T47D (cell line): ENCODE data around the gene USP2.
A peak's percentile ranks its signal among the peaks of the same experiment; 100 is the strongest.

ENCODE experiments used
- DNase-seq, 2 experiments: peaks; one replicate each; pipeline versions ENCODE4 v3.0.0 to v3.0.0-alpha.2; 2011 to 2012; ENCODE audit warnings: low read depth in 1 of 2, low spot score in 1 of 2
- JUND ChIP-seq: IDR thresholded peaks from 2 replicates; pipeline ENCODE4 v1.6.1; 2012; ENCODE audit warnings: low read depth
- in situ Hi-C: cut with HindIII; loops from 2 replicates; pipeline ENCODE4 v1.10.0; 2016; ENCODE audit warnings: low sequenced_read_pairs, low pct_unique_long_range_greater_than_20kb

USP2 gene

GRCh38 chr11:119381181-119381988 lies at the start of gene USP2:
TSS of gene USP2 (minus strand) at chr11:119381690. CDS start at chr11:119373480, 8,210 bp downstream.
- in situ Hi-C loops = no loop called here
- TF ChIP-seq JUND = no peak
- peak; percentile 83 to 99 for DNase-seq

- in situ Hi-C loops = no loop called here
- DNase-seq = no peak
- TF ChIP-seq JUND = no peak
Observed at GRCh38 chr11:119427279-119427678, 45.8 kb upstream of the USP2 start.

GRCh38 chr11:119426142-119426541 lies 44.7 kb upstream of the USP2 start:
- in situ Hi-C loops = no loop called here
- no peak for TF ChIP-seq JUND
- DNase-seq = no peak

- no peak for TF ChIP-seq JUND
- in situ Hi-C loops = no loop called here
- DNase-seq = no peak
Observed at GRCh38 chr11:119424775-119425174, 43.3 kb upstream of the USP2 start.

- in situ Hi-C loops = no loop called here
- no peak for TF ChIP-seq JUND
- DNase-seq = no peak
Observed at GRCh38 chr11:119424276-119424675, 42.8 kb upstream of the USP2 start.

- in situ Hi-C loops = no loop called here
- TF ChIP-seq JUND = no peak
Observed at GRCh38 chr11:119423509-119424254, 42.2 kb upstream of the USP2 start.

GRCh38 chr11:119422809-119423508 lies 41.5 kb upstream of the USP2 start, which contains the start of gene THY1:
TSS of gene THY1 (minus strand) at chr11:119423172. CDS start at chr11:119420905, 2,267 bp downstream.
- no peak for TF ChIP-seq JUND
- in situ Hi-C loops = no loop called here
- DNase-seq = no peak

More at GRCh38 chr11:119423509-119424254, 42.2 kb upstream of the USP2 start:
- peak in 1 of 2 experiments; percentile 45 for DNase-seq

- no peak for DNase-seq
- TF ChIP-seq JUND = no peak
Observed at GRCh38 chr11:119421941-119422808, 40.7 kb upstream of the USP2 start.

GRCh38 chr11:119421351-119421750 lies 39.9 kb upstream of the USP2 start:
- in situ Hi-C loops = no loop called here
- no peak for DNase-seq
- no peak for TF ChIP-seq JUND

More at GRCh38 chr11:119421941-119422808, 40.7 kb upstream of the USP2 start:
- in situ Hi-C loops = no loop called here

- DNase-seq = no peak
- in situ Hi-C loops = no loop called here
- no peak for TF ChIP-seq JUND
Observed at GRCh38 chr11:119420631-119421030, 39.1 kb upstream of the USP2 start.

GRCh38 chr11:119419834-119420492 lies 38.5 kb upstream of the USP2 start:
- TF ChIP-seq JUND = no peak
- in situ Hi-C loops = no loop called here
- no peak for DNase-seq
